Measurements from ENCODE around the gene SLC46A1.

- no peak for TF ChIP-seq EGR1 (IDR thresholded peaks at IDR 0.05; ENCODE audit: borderline replicate concordance in 1 of 2, low read depth in 2 of 2, low read length in 2 of 2)
- no peak for TF ChIP-seq KDM1A (IDR thresholded peaks at IDR 0.05; ENCODE audit: borderline replicate concordance)
- no peak for TF ChIP-seq CTCF (IDR thresholded peaks at IDR 0.05 in 2 of 3, conservative IDR thresholded peaks at IDR 0.05 in 1 of 3; ENCODE audit: control insufficient read depth in 2 of 3, extremely low read depth in 1 of 3, insufficient read depth in 1 of 3, low read depth in 3 of 3, low read length in 3 of 3)
- TF ChIP-seq POLR2A (IDR thresholded peaks at IDR 0.05; ENCODE audit: low read depth, low read length) = peak; percentile 57
- TF ChIP-seq GABPA (IDR thresholded peaks at IDR 0.05; ENCODE audit: low read depth) = no peak
- no peak for TF ChIP-seq NFYB (IDR thresholded peaks at IDR 0.05; ENCODE audit: insufficient read depth, low read depth, low read length)
- no peak for TF ChIP-seq FOS (IDR thresholded peaks at IDR 0.05; ENCODE audit: borderline replicate concordance, extremely low read depth, insufficient read length)
- TF ChIP-seq SP1 (IDR thresholded peaks at IDR 0.05; ENCODE audit: low read depth, low read length) = no peak
- no peak for TF ChIP-seq POLR2AphosphoS2 (IDR thresholded peaks at IDR 0.05; ENCODE audit: low read depth, low read length)
- TF ChIP-seq SUZ12 (IDR thresholded peaks at IDR 0.05; ENCODE audit: unreplicated experiment) = no peak
Measured at GRCh38 chr17:28347261-28347891, 58.6 kb downstream of the SLC46A1 start.
